Limb (tissue), 2 donors: Measurements from ENCODE around the gene ZEB2.

Experiments used
- DNase-seq, 2 donors: peaks; one replicate each; pipeline ENCODE4 v3.0.0-alpha.2; 2016; ENCODE audit errors: extremely low spot score in 2 of 2

Gene ZEB2

GRCh38 chr2:144513388-144514101 is 6.4 kb downstream of the ZEB2 start:
- no peak for DNase-seq

GRCh38 chr2:144512891-144513351 is 7.0 kb downstream of the ZEB2 start:
- no peak for DNase-seq

GRCh38 chr2:144512470-144512869 is 7.4 kb downstream of the ZEB2 start:
- DNase-seq, result no peak

- no peak for DNase-seq
These were observed 8.0 kb downstream of the ZEB2 start for GRCh38 chr2:144511937-144512336.

- DNase-seq, result no peak
These were observed 8.6 kb downstream of the ZEB2 start for GRCh38 chr2:144511226-144511810.

GRCh38 chr2:144510294-144510991 is 9.5 kb downstream of the ZEB2 start:
- DNase-seq, result no peak

GRCh38 chr2:144509879-144510221 is 10.1 kb downstream of the ZEB2 start:
- DNase-seq, result no peak

- no peak for DNase-seq
These were observed 10.7 kb downstream of the ZEB2 start for GRCh38 chr2:144509001-144509878.

GRCh38 chr2:144508172-144508851 is 11.6 kb downstream of the ZEB2 start:
- no peak for DNase-seq

- no peak for DNase-seq
These were observed 12.3 kb downstream of the ZEB2 start for GRCh38 chr2:144507441-144508171.

GRCh38 chr2:144505245-144505831 is 14.6 kb downstream of the ZEB2 start:
- no peak for DNase-seq

- DNase-seq, result no peak
These were observed 15.7 kb downstream of the ZEB2 start for GRCh38 chr2:144504218-144504641.

- no peak for DNase-seq
These were observed 16.7 kb downstream of the ZEB2 start for GRCh38 chr2:144503242-144503641.

GRCh38 chr2:144502369-144502768 is 17.6 kb downstream of the ZEB2 start:
- no peak for DNase-seq

GRCh38 chr2:144501627-144502026 is 18.3 kb downstream of the ZEB2 start:
- DNase-seq, result no peak

GRCh38 chr2:144501118-144501517 is 18.8 kb downstream of the ZEB2 start:
- no peak for DNase-seq

GRCh38 chr2:144500563-144500962 is 19.4 kb downstream of the ZEB2 start:
- DNase-seq, result no peak

- DNase-seq, result no peak
These were observed 21.6 kb downstream of the ZEB2 start for GRCh38 chr2:144498277-144498676.

- no peak for DNase-seq
These were observed 22.8 kb downstream of the ZEB2 start for GRCh38 chr2:144496977-144497598.
